ENCODE measurements around the gene ZBTB7C. TPM values are rescaled to one million over a fixed set of nuclear protein-coding genes. Genes with fewer than 3 reads are reported as not detected.

ZBTB7C gene
- total and polyA plus RNA-seq, 4 donors: 0.19 to 1.1 (median 0.45) TPM

DNA sequence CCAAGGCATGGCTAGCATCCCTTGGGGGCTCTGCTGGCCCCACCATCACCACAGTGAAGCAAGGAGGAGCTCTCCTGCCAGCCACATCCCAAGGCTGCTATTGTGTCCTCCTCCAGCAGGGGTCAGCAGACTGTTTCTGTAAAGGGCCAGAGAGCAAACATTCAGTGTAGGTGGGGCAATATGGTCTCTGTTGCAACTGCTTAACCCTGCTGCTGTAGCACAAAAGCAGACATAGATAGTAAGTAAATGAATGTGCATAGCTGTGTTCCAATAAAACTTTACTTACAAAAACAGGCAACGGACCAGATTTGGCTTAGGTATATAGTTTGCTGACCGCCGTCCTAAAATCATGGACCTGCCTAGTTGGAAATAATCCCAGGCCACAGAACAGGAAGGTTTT lies 36.4 kb upstream of the ZBTB7C start:
- 66% methylated on average over 3 of the region's 3 CpGs for WGBS
- H3K9ac ChIP-seq (ENCODE audit: low read depth in 1 of 2, low read length in 2 of 2): no peak overlapping the region
- DNase-seq (ENCODE audit: low spot score): peak; percentile 78
- peak; percentile 24 for TF ChIP-seq YY1 (IDR thresholded peaks at IDR 0.05)
- TF ChIP-seq RAD21 (IDR thresholded peaks at IDR 0.05): peak; percentile 86 to 92
- TF ChIP-seq, protein P1, sequence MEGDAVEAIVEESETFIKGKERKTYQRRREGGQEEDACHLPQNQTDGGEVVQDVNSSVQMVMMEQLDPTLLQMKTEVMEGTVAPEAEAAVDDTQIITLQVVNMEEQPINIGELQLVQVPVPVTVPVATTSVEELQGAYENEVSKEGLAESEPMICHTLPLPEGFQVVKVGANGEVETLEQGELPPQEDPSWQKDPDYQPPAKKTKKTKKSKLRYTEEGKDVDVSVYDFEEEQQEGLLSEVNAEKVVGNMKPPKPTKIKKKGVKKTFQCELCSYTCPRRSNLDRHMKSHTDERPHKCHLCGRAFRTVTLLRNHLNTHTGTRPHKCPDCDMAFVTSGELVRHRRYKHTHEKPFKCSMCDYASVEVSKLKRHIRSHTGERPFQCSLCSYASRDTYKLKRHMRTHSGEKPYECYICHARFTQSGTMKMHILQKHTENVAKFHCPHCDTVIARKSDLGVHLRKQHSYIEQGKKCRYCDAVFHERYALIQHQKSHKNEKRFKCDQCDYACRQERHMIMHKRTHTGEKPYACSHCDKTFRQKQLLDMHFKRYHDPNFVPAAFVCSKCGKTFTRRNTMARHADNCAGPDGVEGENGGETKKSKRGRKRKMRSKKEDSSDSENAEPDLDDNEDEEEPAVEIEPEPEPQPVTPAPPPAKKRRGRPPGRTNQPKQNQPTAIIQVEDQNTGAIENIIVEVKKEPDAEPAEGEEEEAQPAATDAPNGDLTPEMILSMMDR (IDR thresholded peaks at IDR 0.05; ENCODE audit: low read depth, low read length, missing input control): peak; percentile 97
- peak; percentile 44 for TF ChIP-seq SP1 (IDR thresholded peaks at IDR 0.05)
- TF ChIP-seq HNF4A (conservative IDR thresholded peaks at IDR 0.05): peak; percentile 57 to 70
- TF ChIP-seq GABPA (IDR thresholded peaks at IDR 0.05 in 1 of 2, conservative IDR thresholded peaks at IDR 0.05 in 1 of 2): no peak
- peak in 1 of 2 donors; percentile 45 for TF ChIP-seq RXRA (IDR thresholded peaks at IDR 0.05)
- TF ChIP-seq, protein P2, sequence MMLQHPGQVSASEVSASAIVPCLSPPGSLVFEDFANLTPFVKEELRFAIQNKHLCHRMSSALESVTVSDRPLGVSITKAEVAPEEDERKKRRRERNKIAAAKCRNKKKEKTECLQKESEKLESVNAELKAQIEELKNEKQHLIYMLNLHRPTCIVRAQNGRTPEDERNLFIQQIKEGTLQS (IDR thresholded peaks at IDR 0.05): no peak
- no peaks in the 10 kb centered on the region for H3K27me3 ChIP-seq (ENCODE audit: control insufficient read depth in 4 of 4, insufficient read depth in 4 of 4, low read length in 3 of 4)
- no peaks in the 10 kb centered on the region for H3K9me3 ChIP-seq (ENCODE audit: control insufficient read depth in 4 of 4, low read length in 3 of 4)
- no peak overlapping the region for H3K27ac ChIP-seq (ENCODE audit: low read depth in 1 of 2, low read length in 2 of 2)
- no peaks in the 10 kb centered on the region for H3K36me3 ChIP-seq (ENCODE audit: control insufficient read depth in 4 of 4, insufficient read depth in 3 of 4, low read depth in 1 of 4, low read length in 3 of 4)
- H3K4me1 ChIP-seq (ENCODE audit: control insufficient read depth in 4 of 4, insufficient read depth in 4 of 4, low read length in 3 of 4): peaks cover 0 to 5% (median 1%) of the 10 kb centered on the region in 4 donors
- H3K4me3 ChIP-seq (ENCODE audit: low read depth in 1 of 3, low read length in 3 of 3): no peak overlapping the region

DNA sequence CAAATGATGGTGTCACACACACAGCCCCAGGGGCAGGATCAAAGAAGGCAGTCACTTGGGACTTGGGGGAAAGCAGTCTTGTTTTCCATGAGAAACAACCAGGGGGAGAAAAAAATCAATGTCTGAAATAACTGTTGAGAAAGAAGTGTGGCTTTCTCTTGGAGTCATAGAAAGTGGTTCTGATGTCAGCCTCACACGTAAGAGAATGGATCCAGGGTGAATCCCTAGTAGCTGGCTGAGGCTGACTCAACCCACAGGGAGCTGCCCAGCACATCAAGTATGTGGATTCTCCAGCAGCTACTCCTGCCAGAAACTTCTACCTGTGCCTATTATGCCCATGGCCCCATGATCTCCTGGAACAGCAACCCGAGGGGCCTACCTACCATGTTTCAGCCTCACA lies 33.6 kb upstream of the ZBTB7C start:
- Histone ChIP-seq H3K9ac (ENCODE audit: low read depth in 1 of 2, low read length in 2 of 2) (no peak overlapping the region), H3K36me3 (ENCODE audit: control insufficient read depth in 4 of 4, insufficient read depth in 3 of 4, low read depth in 1 of 4, low read length in 3 of 4) (no peaks in the 10 kb centered on the region), H3K4me1 (ENCODE audit: control insufficient read depth in 4 of 4, insufficient read depth in 4 of 4, low read length in 3 of 4) (peaks cover 0 to 5% (median 1%) of the 10 kb centered on the region in 4 donors), H3K4me3 (ENCODE audit: low read depth in 1 of 3, low read length in 3 of 3) (no peak overlapping the region), H3K27me3 (ENCODE audit: control insufficient read depth in 4 of 4, insufficient read depth in 4 of 4, low read length in 3 of 4) (no peaks in the 10 kb centered on the region), H3K27ac (ENCODE audit: low read depth in 1 of 2, low read length in 2 of 2) (no peak overlapping the region), H3K9me3 (ENCODE audit: control insufficient read depth in 4 of 4, low read length in 3 of 4) (no peaks in the 10 kb centered on the region)
- no peak for DNase-seq (ENCODE audit: low spot score)
- TF ChIP-seq HNF4G (IDR thresholded peaks at IDR 0.05): no peak
- TF ChIP-seq HNF4A (conservative IDR thresholded peaks at IDR 0.05): no peak
- TF ChIP-seq, protein P3, sequence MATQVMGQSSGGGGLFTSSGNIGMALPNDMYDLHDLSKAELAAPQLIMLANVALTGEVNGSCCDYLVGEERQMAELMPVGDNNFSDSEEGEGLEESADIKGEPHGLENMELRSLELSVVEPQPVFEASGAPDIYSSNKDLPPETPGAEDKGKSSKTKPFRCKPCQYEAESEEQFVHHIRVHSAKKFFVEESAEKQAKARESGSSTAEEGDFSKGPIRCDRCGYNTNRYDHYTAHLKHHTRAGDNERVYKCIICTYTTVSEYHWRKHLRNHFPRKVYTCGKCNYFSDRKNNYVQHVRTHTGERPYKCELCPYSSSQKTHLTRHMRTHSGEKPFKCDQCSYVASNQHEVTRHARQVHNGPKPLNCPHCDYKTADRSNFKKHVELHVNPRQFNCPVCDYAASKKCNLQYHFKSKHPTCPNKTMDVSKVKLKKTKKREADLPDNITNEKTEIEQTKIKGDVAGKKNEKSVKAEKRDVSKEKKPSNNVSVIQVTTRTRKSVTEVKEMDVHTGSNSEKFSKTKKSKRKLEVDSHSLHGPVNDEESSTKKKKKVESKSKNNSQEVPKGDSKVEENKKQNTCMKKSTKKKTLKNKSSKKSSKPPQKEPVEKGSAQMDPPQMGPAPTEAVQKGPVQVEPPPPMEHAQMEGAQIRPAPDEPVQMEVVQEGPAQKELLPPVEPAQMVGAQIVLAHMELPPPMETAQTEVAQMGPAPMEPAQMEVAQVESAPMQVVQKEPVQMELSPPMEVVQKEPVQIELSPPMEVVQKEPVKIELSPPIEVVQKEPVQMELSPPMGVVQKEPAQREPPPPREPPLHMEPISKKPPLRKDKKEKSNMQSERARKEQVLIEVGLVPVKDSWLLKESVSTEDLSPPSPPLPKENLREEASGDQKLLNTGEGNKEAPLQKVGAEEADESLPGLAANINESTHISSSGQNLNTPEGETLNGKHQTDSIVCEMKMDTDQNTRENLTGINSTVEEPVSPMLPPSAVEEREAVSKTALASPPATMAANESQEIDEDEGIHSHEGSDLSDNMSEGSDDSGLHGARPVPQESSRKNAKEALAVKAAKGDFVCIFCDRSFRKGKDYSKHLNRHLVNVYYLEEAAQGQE (IDR thresholded peaks at IDR 0.05): no peak
- no peak for TF ChIP-seq JUND (IDR thresholded peaks at IDR 0.05)
- TF ChIP-seq NR2F2 (IDR thresholded peaks at IDR 0.05): no peak
- no peak for TF ChIP-seq TAF1 (conservative IDR thresholded peaks at IDR 0.05)
- TF ChIP-seq, protein P1 (IDR thresholded peaks at IDR 0.05; ENCODE audit: low read depth, low read length, missing input control): no peak
- TF ChIP-seq, protein P4, sequence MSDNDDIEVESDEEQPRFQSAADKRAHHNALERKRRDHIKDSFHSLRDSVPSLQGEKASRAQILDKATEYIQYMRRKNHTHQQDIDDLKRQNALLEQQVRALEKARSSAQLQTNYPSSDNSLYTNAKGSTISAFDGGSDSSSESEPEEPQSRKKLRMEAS (IDR thresholded peaks at IDR 0.05): no peak
- no peak for TF ChIP-seq FOXA2 (IDR thresholded peaks at IDR 0.05)
- no peak for TF ChIP-seq SP1 (IDR thresholded peaks at IDR 0.05)
- no peak for TF ChIP-seq RAD21 (IDR thresholded peaks at IDR 0.05)
- no peak for TF ChIP-seq RXRA (IDR thresholded peaks at IDR 0.05)
- TF ChIP-seq, protein P2 (IDR thresholded peaks at IDR 0.05): no peak
- TF ChIP-seq, protein P5, sequence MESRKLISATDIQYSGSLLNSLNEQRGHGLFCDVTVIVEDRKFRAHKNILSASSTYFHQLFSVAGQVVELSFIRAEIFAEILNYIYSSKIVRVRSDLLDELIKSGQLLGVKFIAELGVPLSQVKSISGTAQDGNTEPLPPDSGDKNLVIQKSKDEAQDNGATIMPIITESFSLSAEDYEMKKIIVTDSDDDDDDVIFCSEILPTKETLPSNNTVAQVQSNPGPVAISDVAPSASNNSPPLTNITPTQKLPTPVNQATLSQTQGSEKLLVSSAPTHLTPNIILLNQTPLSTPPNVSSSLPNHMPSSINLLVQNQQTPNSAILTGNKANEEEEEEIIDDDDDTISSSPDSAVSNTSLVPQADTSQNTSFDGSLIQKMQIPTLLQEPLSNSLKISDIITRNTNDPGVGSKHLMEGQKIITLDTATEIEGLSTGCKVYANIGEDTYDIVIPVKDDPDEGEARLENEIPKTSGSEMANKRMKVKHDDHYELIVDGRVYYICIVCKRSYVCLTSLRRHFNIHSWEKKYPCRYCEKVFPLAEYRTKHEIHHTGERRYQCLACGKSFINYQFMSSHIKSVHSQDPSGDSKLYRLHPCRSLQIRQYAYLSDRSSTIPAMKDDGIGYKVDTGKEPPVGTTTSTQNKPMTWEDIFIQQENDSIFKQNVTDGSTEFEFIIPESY (IDR thresholded peaks at IDR 0.05): no peak
- TF ChIP-seq FOXA1 (IDR thresholded peaks at IDR 0.05): no peak
- WGBS: 91% methylated on average over 2 of the region's 2 CpGs

Measured in liver (tissue), 9 donors.